Measurements from ENCODE around the gene TNRC6B.

- TF ChIP-seq, protein P1, sequence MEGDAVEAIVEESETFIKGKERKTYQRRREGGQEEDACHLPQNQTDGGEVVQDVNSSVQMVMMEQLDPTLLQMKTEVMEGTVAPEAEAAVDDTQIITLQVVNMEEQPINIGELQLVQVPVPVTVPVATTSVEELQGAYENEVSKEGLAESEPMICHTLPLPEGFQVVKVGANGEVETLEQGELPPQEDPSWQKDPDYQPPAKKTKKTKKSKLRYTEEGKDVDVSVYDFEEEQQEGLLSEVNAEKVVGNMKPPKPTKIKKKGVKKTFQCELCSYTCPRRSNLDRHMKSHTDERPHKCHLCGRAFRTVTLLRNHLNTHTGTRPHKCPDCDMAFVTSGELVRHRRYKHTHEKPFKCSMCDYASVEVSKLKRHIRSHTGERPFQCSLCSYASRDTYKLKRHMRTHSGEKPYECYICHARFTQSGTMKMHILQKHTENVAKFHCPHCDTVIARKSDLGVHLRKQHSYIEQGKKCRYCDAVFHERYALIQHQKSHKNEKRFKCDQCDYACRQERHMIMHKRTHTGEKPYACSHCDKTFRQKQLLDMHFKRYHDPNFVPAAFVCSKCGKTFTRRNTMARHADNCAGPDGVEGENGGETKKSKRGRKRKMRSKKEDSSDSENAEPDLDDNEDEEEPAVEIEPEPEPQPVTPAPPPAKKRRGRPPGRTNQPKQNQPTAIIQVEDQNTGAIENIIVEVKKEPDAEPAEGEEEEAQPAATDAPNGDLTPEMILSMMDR (optimal IDR thresholded peaks at IDR 0.05 in 1 of 3, IDR thresholded peaks at IDR 0.05 in 1 of 3, conservative IDR thresholded peaks at IDR 0.05 in 1 of 3; ENCODE audit: extremely low read depth in 1 of 3, insufficient read depth in 2 of 3, low read length in 3 of 3): no peak
- no peak for TF ChIP-seq EZH2 (IDR thresholded peaks at IDR 0.05; ENCODE audit: low read length)
Measured at GRCh38 chr22:40325315-40325714, 147.6 kb downstream of the TNRC6B start.

Measured in keratinocyte (primary cell).